Measurements from ENCODE around the gene SLC38A10. TPM values are rescaled to one million over a fixed set of nuclear protein-coding genes. Genes with fewer than 3 reads are reported as not detected.

Gene SLC38A10
- polyA plus RNA-seq, 1 of the 3 experiments (the other 2 are of a cell fraction), result 82.2 TPM

GRCh38 chr17:81285894-81286293 is 9.2 kb downstream of the SLC38A10 start:
- H3K36me3 ChIP-seq (replicated peaks in 1 of 2; ENCODE audit: control insufficient read depth in 1 of 2, insufficient read depth in 2 of 2, low read length in 1 of 2), result peaks cover 24 to 51% of the 10 kb centered on the region in 2 experiments
- H3K9ac ChIP-seq, result no peak overlapping the region
- no peak for TF ChIP-seq SMC3 (IDR thresholded peaks at IDR 0.05; ENCODE audit: low read depth, low read length)
- TF ChIP-seq GABPA (IDR thresholded peaks at IDR 0.05; ENCODE audit: low read depth), result no peak
- no peak for TF ChIP-seq RCOR1 (IDR thresholded peaks at IDR 0.05; ENCODE audit: low read length)
- no peak for TF ChIP-seq MAX (IDR thresholded peaks at IDR 0.05; ENCODE audit: low read depth)
- TF ChIP-seq POLR2AphosphoS5 (IDR thresholded peaks at IDR 0.05; ENCODE audit: low read depth, low read length), result no peak
- no peak for TF ChIP-seq FOSL2 (IDR thresholded peaks at IDR 0.05; ENCODE audit: borderline replicate concordance, low read depth)
- no peak for TF ChIP-seq GATA2 (CRISPR knock-in tag; IDR thresholded peaks at IDR 0.05)
- no peak for TF ChIP-seq YY1 (IDR thresholded peaks at IDR 0.05; ENCODE audit: low read depth)
- no peak for TF ChIP-seq EP300 (IDR thresholded peaks at IDR 0.05; ENCODE audit: borderline replicate concordance in 1 of 2, low read depth in 1 of 2, low read length in 1 of 2)
- no peak for TF ChIP-seq TEAD4 (IDR thresholded peaks at IDR 0.05; ENCODE audit: borderline replicate concordance, insufficient read depth)
- no peak for TF ChIP-seq USF2 (IDR thresholded peaks at IDR 0.05; ENCODE audit: borderline replicate concordance, low read depth, low read length)
- no peak for TF ChIP-seq EZH2phosphoT487 (IDR thresholded peaks at IDR 0.05; ENCODE audit: borderline replicate concordance, low read depth)
- no peak for TF ChIP-seq CHD2 (IDR thresholded peaks at IDR 0.05; ENCODE audit: low read length, partially characterized antibody)
- no peak for TF ChIP-seq FOXJ3 (CRISPR knock-in tag; IDR thresholded peaks at IDR 0.05)
- TF ChIP-seq USF1 (IDR thresholded peaks at IDR 0.05; ENCODE audit: borderline replicate concordance, low read depth), result no peak
- no peak for TF ChIP-seq TCF12 (IDR thresholded peaks at IDR 0.05)
- TF ChIP-seq RXRA (IDR thresholded peaks at IDR 0.05; ENCODE audit: borderline replicate concordance, low read depth), result no peak
- no peak for TF ChIP-seq RAD21 (IDR thresholded peaks at IDR 0.05; ENCODE audit: low read length)
- TF ChIP-seq JUND (IDR thresholded peaks at IDR 0.05), result no peak
- TF ChIP-seq SIN3A (IDR thresholded peaks at IDR 0.05; ENCODE audit: borderline replicate concordance, low read depth, low read length), result no peak
- no peaks in the 10 kb centered on the region for H3K27me3 ChIP-seq (ENCODE audit: insufficient read depth)
- no peak overlapping the region for H3K4me3 ChIP-seq (ENCODE audit: low read depth in 2 of 2, low read length in 1 of 2)
- ChIA-PET POLR2A (no interaction called here), CTCF (interaction anchor here (0.9 kb wide), 1 partner anchor 10 kb away, joined by 3 read pairs; the partner anchor contains the start of gene SLC38A10)
- H3K4me1 ChIP-seq (ENCODE audit: control insufficient read depth in 1 of 2, insufficient read depth in 2 of 2, low read depth in 1 of 2, low read length in 1 of 2), result no peaks in the 10 kb centered on the region
- H3K27ac ChIP-seq (ENCODE audit: low read depth in 2 of 2, low read length in 1 of 2), result no peak overlapping the region
- peaks cover 64% of the 10 kb centered on the region for H3K79me2 ChIP-seq (ENCODE audit: insufficient read depth)
- no peaks in the 10 kb centered on the region for H3F3A ChIP-seq (replicated peaks; ENCODE audit: insufficient read depth)
- peaks cover 54% of the 10 kb centered on the region for H4K20me1 ChIP-seq (ENCODE audit: insufficient read depth)
- no peak overlapping the region for H3K4me2 ChIP-seq
- WGBS (ENCODE audit: low lambda C conversion rate), result 97% methylated on average over 12 of the region's 12 CpGs
- H3K9me3 ChIP-seq, result no peaks in the 10 kb centered on the region
- H3K9me2 ChIP-seq, result no peaks in the 10 kb centered on the region
- no peak for DNase-seq
- no peak overlapping the region for H2AFZ ChIP-seq (ENCODE audit: low read depth)

All from SK-N-SH (cell line).